Keratinocyte (primary cell): Measurements from ENCODE around the gene NOL9. TPM values are rescaled to one million over a fixed set of nuclear protein-coding genes. Genes with fewer than 3 reads are reported as not detected.

Experiments used
- DNase-seq: peaks from one replicate; pipeline ENCODE4 v3.0.0-alpha.2; 2011; ENCODE audit warnings: low read depth, missing footprints, low spot score
- FAIRE-seq: peaks from 2 replicates; lab custom pipeline; 2011; peaks lifted over from hg19 to GRCh38; lab: Jason Lieb, UNC
- H2AFZ ChIP-seq: 2 replicates; pipeline ENCODE4 v1.6.0; 2012; ENCODE audit warnings: low read length, control low read depth, inconsistent platforms; ENCODE audit not compliant: control insufficient read depth
- H3K27ac ChIP-seq: 2 replicates; pipeline ENCODE4 v1.5.1; 2011; ENCODE audit warnings: low read length; ENCODE audit not compliant: control insufficient read depth, insufficient read depth
- H3K27me3 ChIP-seq: 3 replicates; pipeline ENCODE4 v1.6.0; 2011; ENCODE audit warnings: low read length; ENCODE audit not compliant: control insufficient read depth, insufficient read depth; ENCODE audit errors: extremely low read depth
- H3K36me3 ChIP-seq, 2 experiments: 2 replicates in 1 of 2; 3 replicates in 1 of 2; pipeline ENCODE4 v1.5.1; 2011; ENCODE audit warnings: low read length in 2 of 2, mild to moderate bottlenecking in 1 of 2; ENCODE audit not compliant: control insufficient read depth in 2 of 2, insufficient read depth in 2 of 2; ENCODE audit errors: extremely low read depth in 1 of 2
- H3K4me1 ChIP-seq: 3 replicates; pipeline ENCODE4 v1.5.1; 2011; ENCODE audit warnings: low read length; ENCODE audit not compliant: control insufficient read depth, insufficient read depth; ENCODE audit errors: extremely low read depth
- H3K4me2 ChIP-seq: 3 replicates; pipeline ENCODE4 v1.6.0; 2011; ENCODE audit warnings: low read depth, low read length; ENCODE audit not compliant: control insufficient read depth, insufficient read depth; ENCODE audit errors: extremely low read depth
- H3K4me3 ChIP-seq, 3 experiments: fragments of 200-600 bp in 1 of 3; sonication (generic) in 1 of 3; 2 replicates in 2 of 3; 3 replicates in 1 of 3; pipeline ENCODE4 v1.5.1; 2011 to 2016; ENCODE audit warnings: low read length in 3 of 3, mild to moderate bottlenecking in 3 of 3, control low read depth in 2 of 3, inconsistent platforms in 1 of 3, low read depth in 1 of 3, mixed read lengths in 1 of 3, mixed run types in 1 of 3, moderate library complexity in 1 of 3; ENCODE audit not compliant: control insufficient read depth in 2 of 3, insufficient read depth in 2 of 3; ENCODE audit errors: extremely low read depth in 1 of 3
- H3K79me2 ChIP-seq: 2 replicates; pipeline ENCODE4 v1.6.0; 2012; ENCODE audit warnings: low read length; ENCODE audit not compliant: control insufficient read depth, insufficient read depth
- H3K9ac ChIP-seq: 3 replicates; pipeline ENCODE4 v1.6.0; 2011; ENCODE audit warnings: low read length; ENCODE audit not compliant: control insufficient read depth, insufficient read depth; ENCODE audit errors: extremely low read depth
- H3K9me1 ChIP-seq: 3 replicates; pipeline ENCODE4 v1.6.0; 2011; ENCODE audit warnings: low read length; ENCODE audit not compliant: control insufficient read depth, insufficient read depth; ENCODE audit errors: extremely low read depth
- H3K9me3 ChIP-seq: 2 replicates; pipeline ENCODE4 v1.5.1; 2012; ENCODE audit warnings: low read depth, low read length; ENCODE audit not compliant: control insufficient read depth
- H4K20me1 ChIP-seq: 3 replicates; pipeline ENCODE4 v1.6.0; 2011; ENCODE audit warnings: low read length; ENCODE audit not compliant: control insufficient read depth, insufficient read depth; ENCODE audit errors: extremely low read depth
- CTCF ChIP-seq, 3 experiments: IDR thresholded peaks in 1 of 3; conservative IDR thresholded peaks in 1 of 3; optimal IDR thresholded peaks in 1 of 3; 2 replicates in 2 of 3; 3 replicates in 1 of 3; pipeline versions ENCODE3 to v1.5.1; 2011; ENCODE audit warnings: low read length in 3 of 3, mild to moderate bottlenecking in 3 of 3, moderate library complexity in 2 of 3, control low read depth in 1 of 3, inconsistent platforms in 1 of 3; ENCODE audit not compliant: insufficient read depth in 2 of 3; ENCODE audit errors: extremely low read depth in 1 of 3
- EZH2 ChIP-seq: IDR thresholded peaks from one replicate; pipeline ENCODE4 v1.6.1; 2012; ENCODE audit warnings: inconsistent platforms, mild to moderate bottlenecking, low read length, moderate library complexity
- dilution Hi-C: fragments of 300-500 bp; cut with MboI; formaldehyde crosslinking; loops from one replicate; pipeline ENCODE4 v1.7.0; 2020; ENCODE audit warnings: low sequenced_read_pairs; ENCODE audit not compliant: extremely low pct_ligation_motif_present
- polyA plus RNA-seq, 5 experiments: library from polyadenylated mRNA; depleted of rRNA in 3 of 5; stranded (reverse) in 3 of 5; stranded (forward) in 1 of 5; unstranded in 1 of 5; fragments of >200 nt; gene quantifications; 1 replicate in 1 of 5; 2 replicates in 3 of 5; 3 replicates in 1 of 5; pipeline versions ENCODE4 v1.2.1 to v1.2.3, GENCODE V29; 2011 to 2012; ENCODE audit warnings: missing spikeins in 2 of 5, low read depth in 1 of 5, low replicate concordance in 1 of 5

NOL9 gene
- polyA plus RNA-seq, 1 donor (not counting 4 experiments of a cell fraction or from before 2014, with no cell fraction given), result 24.6 TPM

DNA sequence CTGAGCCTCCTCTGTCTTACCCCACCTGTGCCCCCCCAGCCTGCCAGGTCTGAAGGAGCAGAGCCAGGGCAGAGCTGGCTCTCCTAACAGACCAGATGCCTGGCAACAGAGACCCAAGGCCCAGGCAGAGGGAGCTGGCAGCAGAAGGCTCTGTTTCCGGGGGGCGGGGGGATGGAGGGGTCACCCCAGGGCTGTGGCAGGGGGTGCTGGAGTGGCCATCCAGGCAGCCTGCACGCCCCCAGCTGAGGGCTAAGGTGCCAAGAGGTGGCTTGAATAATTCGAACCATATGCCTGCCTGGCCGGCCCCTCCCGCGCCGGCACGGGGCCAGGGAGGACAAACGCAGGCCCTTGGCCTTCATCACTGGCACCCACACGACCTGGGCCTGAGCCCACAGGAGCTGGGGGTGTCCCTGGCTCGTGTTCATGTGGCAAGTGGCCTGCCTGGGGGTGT lies 46.8 kb downstream of the NOL9 start:
- H3K36me3 ChIP-seq, result no peaks in the 10 kb centered on the region
- no peak overlapping the region for H3K4me2 ChIP-seq
- H3K4me1 ChIP-seq, result no peaks in the 10 kb centered on the region
- FAIRE-seq (no peak), DNase-seq (no peak)
- no peak for TF ChIP-seq EZH2
- TF ChIP-seq CTCF (optimal IDR thresholded peaks at IDR 0.05 in 1 of 3, IDR thresholded peaks at IDR 0.05 in 1 of 3, conservative IDR thresholded peaks at IDR 0.05 in 1 of 3; ENCODE audit: extremely low read depth in 1 of 3, insufficient read depth in 2 of 3, low read length in 3 of 3), result no peak
- no peak overlapping the region for H3K9ac ChIP-seq
- no peaks in the 10 kb centered on the region for H3K9me3 ChIP-seq
- H3K4me3 ChIP-seq, result no peak overlapping the region
- H2AFZ ChIP-seq, result no peak overlapping the region
- dilution Hi-C loops, result no loop called here
- H3K27me3 ChIP-seq, result peaks cover 4% of the 10 kb centered on the region
- H4K20me1 ChIP-seq, result no peaks in the 10 kb centered on the region
- no peaks in the 10 kb centered on the region for H3K9me1 ChIP-seq
- no peaks in the 10 kb centered on the region for H3K79me2 ChIP-seq
- no peak overlapping the region for H3K27ac ChIP-seq

GRCh38 chr1:6507037-6507428 lies 47.3 kb downstream of the NOL9 start:
- Histone ChIP-seq H4K20me1 (no peaks in the 10 kb centered on the region), H3K9me1 (no peaks in the 10 kb centered on the region), H3K27me3 (peaks cover 4% of the 10 kb centered on the region), H2AFZ (no peak overlapping the region), H3K79me2 (no peaks in the 10 kb centered on the region), H3K4me3 (no peak overlapping the region), H3K9ac (no peak overlapping the region), H3K4me1 (no peaks in the 10 kb centered on the region), H3K27ac (no peak overlapping the region), H3K36me3 (no peaks in the 10 kb centered on the region), H3K9me3 (no peaks in the 10 kb centered on the region), H3K4me2 (no peak overlapping the region)
- TF ChIP-seq EZH2 (no peak), CTCF (optimal IDR thresholded peaks at IDR 0.05 in 1 of 3, IDR thresholded peaks at IDR 0.05 in 1 of 3, conservative IDR thresholded peaks at IDR 0.05 in 1 of 3; ENCODE audit: extremely low read depth in 1 of 3, insufficient read depth in 2 of 3, low read length in 3 of 3) (no peak)
- DNase-seq (no peak), FAIRE-seq (no peak)
- dilution Hi-C loops, result no loop called here
